Measurements from ENCODE around the gene CSF3.

The CSF3 gene

GRCh38 chr17:40058186-40058784 is 43.0 kb downstream of the CSF3 start:
- no peaks in the 10 kb centered on the region for H3K36me3 ChIP-seq (ENCODE audit: insufficient read depth)
- no peak for TF ChIP-seq CTCF (conservative IDR thresholded peaks at IDR 0.05; ENCODE audit: low read depth, low read length)
- H3K27ac ChIP-seq, result no peak overlapping the region
- no peaks in the 10 kb centered on the region for H4K20me1 ChIP-seq (ENCODE audit: insufficient read depth)
- H3K4me1 ChIP-seq (ENCODE audit: low read depth, poor library complexity, severe bottlenecking), result peaks cover 14% of the 10 kb centered on the region
- H2AFZ ChIP-seq (ENCODE audit: low read depth), result no peak overlapping the region
- no peak overlapping the region for H3K4me2 ChIP-seq
- no peak overlapping the region for H3K9ac ChIP-seq
- H3K4me3 ChIP-seq (IDR thresholded peaks at IDR 0.05; ENCODE audit: insufficient read depth, low read depth, low read length), result no peak overlapping the region
- peaks cover 4% of the 10 kb centered on the region; the same call in 1 of the 2 replicates for H3K79me2 ChIP-seq (ENCODE audit: insufficient read depth, low read depth)
- peaks cover 25% of the 10 kb centered on the region for H3K27me3 ChIP-seq (ENCODE audit: insufficient read depth, low read depth)

- peaks cover 12% of the 10 kb centered on the region for H3K4me1 ChIP-seq (ENCODE audit: low read depth, poor library complexity, severe bottlenecking)
- no peaks in the 10 kb centered on the region for H4K20me1 ChIP-seq (ENCODE audit: insufficient read depth)
- H3K27me3 ChIP-seq (ENCODE audit: insufficient read depth, low read depth), result peaks cover 25% of the 10 kb centered on the region
- no peak overlapping the region for H3K4me3 ChIP-seq (IDR thresholded peaks at IDR 0.05; ENCODE audit: insufficient read depth, low read depth, low read length)
- H3K36me3 ChIP-seq (ENCODE audit: insufficient read depth), result no peaks in the 10 kb centered on the region
- TF ChIP-seq CTCF (conservative IDR thresholded peaks at IDR 0.05; ENCODE audit: low read depth, low read length), result no peak
- no peak overlapping the region for H3K4me2 ChIP-seq
- no peaks in the 10 kb centered on the region; the same call in 1 of the 2 replicates for H3K79me2 ChIP-seq (ENCODE audit: insufficient read depth, low read depth)
- H3K27ac ChIP-seq, result no peak overlapping the region
- no peak overlapping the region for H3K9ac ChIP-seq
- H2AFZ ChIP-seq (ENCODE audit: low read depth), result no peak overlapping the region
Observed at GRCh38 chr17:40058865-40059264, 43.6 kb downstream of the CSF3 start.

GRCh38 chr17:40059729-40060475 is 44.7 kb downstream of the CSF3 start:
- peaks cover 18% of the 10 kb centered on the region for H3K4me1 ChIP-seq (ENCODE audit: low read depth, poor library complexity, severe bottlenecking)
- no peak overlapping the region for H2AFZ ChIP-seq (ENCODE audit: low read depth)
- H3K79me2 ChIP-seq (ENCODE audit: insufficient read depth, low read depth), result no peaks in the 10 kb centered on the region; the same call in 1 of the 2 replicates
- H3K9ac ChIP-seq, result no peak overlapping the region
- no peak overlapping the region for H3K4me3 ChIP-seq (IDR thresholded peaks at IDR 0.05; ENCODE audit: insufficient read depth, low read depth, low read length)
- no peak overlapping the region for H3K4me2 ChIP-seq
- no peaks in the 10 kb centered on the region for H3K36me3 ChIP-seq (ENCODE audit: insufficient read depth)
- TF ChIP-seq CTCF (conservative IDR thresholded peaks at IDR 0.05; ENCODE audit: low read depth, low read length), result no peak
- H3K27ac ChIP-seq, result no peak overlapping the region
- H4K20me1 ChIP-seq (ENCODE audit: insufficient read depth), result no peaks in the 10 kb centered on the region
- H3K27me3 ChIP-seq (ENCODE audit: insufficient read depth, low read depth), result peaks cover 25% of the 10 kb centered on the region

GRCh38 chr17:40060887-40061608 is 45.8 kb downstream of the CSF3 start:
- Histone ChIP-seq H3K79me2 (ENCODE audit: insufficient read depth, low read depth) (no peaks in the 10 kb centered on the region; the same call in 1 of the 2 replicates), H3K4me3 (IDR thresholded peaks at IDR 0.05; ENCODE audit: insufficient read depth, low read depth, low read length) (no peak overlapping the region), H3K27ac (no peak overlapping the region), H4K20me1 (ENCODE audit: insufficient read depth) (no peaks in the 10 kb centered on the region), H3K9ac (no peak overlapping the region), H3K36me3 (ENCODE audit: insufficient read depth) (no peaks in the 10 kb centered on the region), H2AFZ (ENCODE audit: low read depth) (no peak overlapping the region), H3K4me2 (no peak overlapping the region), H3K4me1 (ENCODE audit: low read depth, poor library complexity, severe bottlenecking) (peaks cover 25% of the 10 kb centered on the region), H3K27me3 (ENCODE audit: insufficient read depth, low read depth) (peaks cover 23% of the 10 kb centered on the region)
- no peak for TF ChIP-seq CTCF (conservative IDR thresholded peaks at IDR 0.05; ENCODE audit: low read depth, low read length)

Measured in KMS-11 (cell line).